GM15510 (cell line): ENCODE measurements around the gene PCNX2.
A peak's percentile ranks its signal among the peaks of the same experiment; 100 is the strongest.

Experiments used
- POLR2A ChIP-seq: IDR thresholded peaks from 3 replicates; pipeline ENCODE4 v1.6.1; 2011; ENCODE audit warnings: borderline replicate concordance; ENCODE audit not compliant: insufficient read length; ENCODE audit errors: extremely low read depth

The PCNX2 gene

DNA sequence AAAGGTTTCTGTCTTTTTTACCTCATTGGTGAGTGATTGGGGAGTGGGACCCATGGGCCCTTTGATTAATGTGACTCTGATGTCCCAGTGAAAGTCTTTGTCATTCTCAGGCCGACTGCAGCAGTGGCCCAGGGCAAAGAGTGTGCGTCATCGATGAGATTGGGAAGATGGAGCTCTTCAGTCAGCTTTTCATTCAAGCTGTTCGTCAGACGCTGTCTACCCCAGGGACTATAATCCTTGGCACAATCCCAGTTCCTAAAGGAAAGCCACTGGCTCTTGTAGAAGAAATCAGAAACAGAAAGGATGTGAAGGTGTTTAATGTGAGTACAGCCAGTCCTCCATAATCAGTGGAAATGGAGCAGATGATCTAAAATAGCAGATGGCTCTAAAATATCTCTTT lies 325.7 kb downstream of the PCNX2 start:
- no peak for TF ChIP-seq POLR2A

DNA sequence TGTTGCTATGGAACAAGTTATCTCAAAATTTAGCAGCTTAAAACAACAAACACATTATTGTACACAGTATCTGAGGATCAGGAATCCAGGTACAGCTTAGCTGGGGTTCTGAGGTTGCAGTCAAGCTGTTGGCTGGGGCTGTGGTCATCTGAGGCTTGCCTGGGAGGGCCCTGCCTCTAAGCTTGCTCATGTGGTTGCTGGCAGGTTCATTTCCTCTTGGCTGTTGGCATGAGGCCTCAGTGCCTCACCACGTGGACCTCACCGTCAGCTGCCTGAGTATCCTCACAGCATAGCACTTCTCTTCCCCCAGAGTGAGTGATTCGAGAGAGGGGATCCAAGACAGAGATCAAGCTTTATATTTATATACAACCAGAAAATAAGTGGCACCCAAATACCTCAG lies 326.6 kb downstream of the PCNX2 start:
- no peak for TF ChIP-seq POLR2A

DNA sequence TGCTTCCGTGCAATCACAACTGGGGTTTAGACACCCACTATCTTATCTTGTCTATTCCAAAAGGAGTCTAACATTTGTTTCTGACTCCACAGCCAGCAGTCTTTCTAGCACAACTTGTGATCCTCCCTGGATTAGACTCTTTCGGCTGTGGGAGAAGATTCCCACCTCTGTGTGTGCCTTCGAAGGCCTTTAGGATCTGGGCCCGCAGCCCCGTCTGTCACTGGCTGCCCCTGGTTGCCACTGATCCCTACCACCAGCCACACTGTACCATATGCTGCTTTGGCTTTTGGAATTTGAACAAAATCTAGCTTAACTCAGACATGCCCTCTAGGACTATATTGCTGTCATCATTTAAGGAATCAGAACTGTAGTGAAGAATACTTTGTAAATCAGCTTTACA lies 327.1 kb downstream of the PCNX2 start:
- no peak for TF ChIP-seq POLR2A

DNA sequence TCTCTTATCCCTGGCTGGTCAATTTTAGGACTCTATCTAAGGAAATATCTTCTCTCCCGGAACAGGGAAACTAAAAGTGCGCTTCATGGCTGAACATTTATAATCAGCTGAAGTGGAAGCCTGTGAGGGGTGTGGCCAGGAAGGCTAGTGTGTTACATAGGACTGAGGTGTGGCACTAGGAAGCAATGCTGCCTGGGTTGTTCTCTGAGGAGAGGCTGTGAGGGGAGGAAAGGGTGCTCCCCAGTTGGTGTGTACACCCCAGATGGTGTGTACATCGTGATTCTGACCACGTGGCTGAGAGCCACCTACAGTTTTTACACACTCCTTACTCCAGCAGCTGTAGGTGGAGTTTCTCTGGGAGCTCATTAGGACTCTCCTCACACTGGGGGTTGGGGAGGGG lies 328.9 kb downstream of the PCNX2 start:
- no peak for TF ChIP-seq POLR2A

DNA sequence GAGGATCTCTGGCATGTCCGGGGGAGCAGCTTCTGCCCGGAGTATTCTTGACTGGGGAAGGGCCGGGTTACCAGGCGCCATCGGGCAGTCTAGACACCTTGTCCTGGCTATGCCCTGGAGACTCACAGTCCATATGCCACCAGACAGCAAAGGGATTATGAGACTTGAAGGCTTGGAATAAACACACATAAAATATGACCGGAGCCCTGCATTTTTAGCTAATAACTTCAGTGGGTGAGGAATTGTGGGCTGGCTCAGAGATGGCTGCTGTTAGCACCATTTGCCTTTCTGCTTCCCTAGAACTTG lies 329.7 kb downstream of the PCNX2 start:
- no peak for TF ChIP-seq POLR2A

DNA sequence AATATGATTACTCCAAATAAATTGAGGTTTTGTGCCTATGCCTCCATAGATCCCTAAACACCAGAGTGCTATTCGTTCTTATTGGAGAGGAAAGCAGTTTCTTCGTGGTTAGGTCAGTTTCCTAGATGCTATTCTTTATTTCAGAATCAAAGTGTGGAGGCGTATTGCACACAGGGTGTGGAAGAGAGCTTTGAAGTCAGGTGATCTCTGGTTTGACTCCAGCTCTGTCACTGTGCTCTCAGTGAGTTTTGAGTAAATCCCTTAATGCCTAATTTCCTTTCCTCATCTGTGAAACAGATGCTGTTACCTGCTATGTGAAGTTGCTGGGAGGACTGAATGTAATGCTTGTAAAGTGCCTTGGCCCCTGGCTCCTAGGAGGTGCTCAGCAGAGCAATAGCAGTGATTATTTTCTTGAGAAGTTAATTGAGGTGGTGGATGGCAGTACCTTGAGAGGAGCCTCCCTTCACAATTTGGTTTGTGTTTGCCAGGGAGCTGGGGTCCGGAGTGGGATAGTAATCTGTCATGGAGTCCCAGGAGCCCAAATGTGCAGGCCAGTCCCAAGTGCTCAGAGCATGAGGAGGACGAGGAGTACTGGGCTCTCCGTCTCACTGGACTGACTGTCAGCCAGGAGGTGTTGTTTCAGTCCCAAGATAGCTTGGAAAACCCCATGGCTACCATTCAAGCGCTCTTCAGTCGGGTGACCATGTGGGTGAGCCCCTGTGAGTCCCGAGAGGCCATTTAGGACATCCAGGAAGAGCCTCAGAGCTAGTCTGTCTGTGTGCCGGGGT lies 330.2 kb downstream of the PCNX2 start:
- TF ChIP-seq POLR2A: no peak

DNA sequence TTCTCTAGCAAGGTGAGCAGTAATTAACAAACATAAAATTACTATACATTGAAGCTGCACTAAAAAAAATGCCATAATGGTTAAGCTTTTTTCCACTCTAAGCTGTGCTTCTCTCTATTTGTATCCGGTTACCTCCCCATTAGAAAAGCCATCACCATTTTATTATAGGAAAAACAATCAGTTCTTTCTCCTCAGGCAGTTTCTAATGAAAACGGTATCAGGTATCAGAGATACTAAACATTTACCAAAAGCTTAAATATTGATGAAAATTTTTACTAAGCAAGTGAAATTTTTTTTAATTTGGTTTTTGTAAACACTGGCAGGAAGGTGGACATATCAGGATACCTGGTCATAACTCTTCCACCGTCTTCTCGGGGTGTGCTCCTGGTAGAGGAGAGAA lies 330.9 kb downstream of the PCNX2 start:
- TF ChIP-seq POLR2A: no peak

DNA sequence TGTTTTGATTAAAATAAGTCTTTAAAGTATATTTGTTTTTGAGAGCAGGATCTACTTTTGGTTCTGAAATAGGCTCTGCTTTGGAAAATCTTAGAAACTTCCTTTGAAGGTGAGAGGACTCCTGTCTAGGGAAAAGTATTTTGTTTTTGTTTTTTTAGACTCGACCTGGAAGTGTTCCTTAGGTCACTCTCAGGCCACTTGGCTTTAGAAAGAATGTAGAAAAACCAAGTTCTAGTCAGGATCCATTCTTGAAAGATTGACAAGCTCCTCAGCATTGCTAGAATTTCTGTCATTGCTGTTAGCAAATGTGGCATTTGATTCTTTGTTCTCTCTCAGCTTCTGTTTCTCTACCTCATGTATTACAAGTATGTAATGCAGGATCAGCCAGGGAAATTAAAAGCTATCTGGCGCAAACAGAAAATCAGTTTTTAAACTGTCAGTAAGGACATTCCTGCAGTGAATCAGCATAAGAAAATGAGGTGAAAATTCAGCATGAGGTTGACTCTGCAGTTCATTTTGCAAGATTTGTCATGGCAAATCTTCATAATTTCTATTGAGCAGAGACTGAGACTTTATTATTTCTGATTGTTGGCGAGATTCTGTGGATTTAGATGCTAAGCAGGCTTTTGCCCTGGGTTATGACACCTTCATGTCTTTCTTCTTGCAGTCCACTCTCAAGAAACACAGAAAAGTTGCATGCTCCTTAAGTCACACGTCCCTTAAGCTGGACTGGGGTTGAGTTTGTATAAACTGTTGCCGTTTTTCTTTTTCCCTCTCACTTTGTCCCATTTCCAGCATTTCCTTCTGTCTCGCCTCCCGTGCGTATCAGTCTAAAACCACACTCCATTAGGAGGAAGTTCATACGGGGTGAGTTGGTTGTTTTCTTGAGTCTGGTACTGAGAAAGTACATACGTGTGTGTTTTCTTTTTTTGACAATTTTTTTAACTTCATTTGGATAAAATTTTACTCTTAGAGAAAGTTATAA lies 332.5 kb downstream of the PCNX2 start:
- no peak for TF ChIP-seq POLR2A

DNA sequence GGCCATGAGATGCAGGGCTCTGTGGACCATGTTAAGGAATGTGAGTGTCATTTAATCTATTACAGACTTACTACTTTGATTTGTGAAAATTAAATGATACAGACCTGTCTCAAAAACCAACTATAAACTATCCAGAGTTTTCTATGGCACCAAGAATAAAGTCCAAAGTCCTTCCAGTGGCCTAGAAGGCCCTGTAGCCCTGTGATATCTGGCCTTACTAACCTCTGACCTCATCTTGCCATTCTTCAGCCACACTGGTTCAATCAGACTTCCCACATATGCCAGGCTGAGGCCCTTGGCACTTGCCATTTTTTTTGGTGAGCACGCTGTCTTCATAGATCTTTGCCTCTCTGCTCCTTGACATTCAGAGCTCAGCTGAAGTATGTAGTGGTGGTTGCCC lies 337.5 kb downstream of the PCNX2 start:
- no peak for TF ChIP-seq POLR2A

DNA sequence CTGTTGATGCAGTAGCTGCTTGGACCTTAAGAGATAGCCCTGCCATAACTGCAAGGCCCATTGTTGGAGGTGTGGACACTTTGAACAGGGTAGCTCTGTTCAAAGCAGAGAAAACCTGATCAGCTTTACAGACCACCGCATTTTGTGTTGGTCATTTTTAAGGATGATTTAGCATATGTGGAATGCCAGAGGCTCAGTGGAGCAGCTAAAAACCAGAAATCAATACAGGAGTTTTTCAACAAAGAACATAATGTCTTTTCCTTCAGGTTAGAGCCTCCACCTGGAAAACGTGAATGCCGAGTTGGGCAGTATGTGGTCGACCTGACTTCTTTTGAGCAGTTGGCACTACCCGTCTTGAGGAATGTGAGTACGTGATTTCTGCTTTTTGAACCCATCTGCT lies 339.4 kb downstream of the PCNX2 start:
- TF ChIP-seq POLR2A: no peak

DNA sequence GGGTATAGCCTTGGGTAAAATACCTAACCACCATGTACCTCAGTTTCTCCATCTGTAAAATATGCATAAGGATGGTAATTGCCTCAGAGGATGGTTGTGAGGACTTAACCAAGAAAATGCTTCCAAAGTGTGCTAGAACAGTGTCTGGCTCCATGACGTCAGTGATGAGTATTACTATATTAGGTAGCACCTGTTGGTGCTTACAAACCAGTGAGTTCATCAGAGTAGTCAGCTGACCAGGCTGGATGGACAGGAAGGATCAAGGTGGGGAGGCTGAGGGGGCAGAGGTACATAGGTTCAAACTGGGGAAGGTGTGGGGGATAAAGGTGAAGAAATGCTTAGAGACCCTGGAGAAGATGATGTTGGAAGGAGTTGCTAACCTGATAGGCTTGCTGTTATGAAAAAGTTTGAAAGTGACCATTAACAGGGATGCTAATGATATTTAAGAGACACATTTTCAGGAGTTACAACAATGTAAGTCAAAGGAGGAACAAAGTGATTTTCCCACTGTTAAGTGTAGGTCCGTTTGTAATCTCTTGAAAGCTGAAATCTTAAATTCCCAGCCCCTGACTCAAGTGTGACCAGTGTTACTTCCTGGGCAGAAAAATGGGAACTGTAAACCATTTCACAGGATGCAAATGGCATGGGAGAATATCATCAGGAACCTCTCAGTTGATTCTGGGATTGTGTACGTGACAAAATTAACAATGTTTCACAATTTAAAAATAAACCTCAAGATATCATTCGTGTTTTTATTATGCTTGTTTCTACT lies 340.7 kb downstream of the PCNX2 start:
- TF ChIP-seq POLR2A: no peak

DNA sequence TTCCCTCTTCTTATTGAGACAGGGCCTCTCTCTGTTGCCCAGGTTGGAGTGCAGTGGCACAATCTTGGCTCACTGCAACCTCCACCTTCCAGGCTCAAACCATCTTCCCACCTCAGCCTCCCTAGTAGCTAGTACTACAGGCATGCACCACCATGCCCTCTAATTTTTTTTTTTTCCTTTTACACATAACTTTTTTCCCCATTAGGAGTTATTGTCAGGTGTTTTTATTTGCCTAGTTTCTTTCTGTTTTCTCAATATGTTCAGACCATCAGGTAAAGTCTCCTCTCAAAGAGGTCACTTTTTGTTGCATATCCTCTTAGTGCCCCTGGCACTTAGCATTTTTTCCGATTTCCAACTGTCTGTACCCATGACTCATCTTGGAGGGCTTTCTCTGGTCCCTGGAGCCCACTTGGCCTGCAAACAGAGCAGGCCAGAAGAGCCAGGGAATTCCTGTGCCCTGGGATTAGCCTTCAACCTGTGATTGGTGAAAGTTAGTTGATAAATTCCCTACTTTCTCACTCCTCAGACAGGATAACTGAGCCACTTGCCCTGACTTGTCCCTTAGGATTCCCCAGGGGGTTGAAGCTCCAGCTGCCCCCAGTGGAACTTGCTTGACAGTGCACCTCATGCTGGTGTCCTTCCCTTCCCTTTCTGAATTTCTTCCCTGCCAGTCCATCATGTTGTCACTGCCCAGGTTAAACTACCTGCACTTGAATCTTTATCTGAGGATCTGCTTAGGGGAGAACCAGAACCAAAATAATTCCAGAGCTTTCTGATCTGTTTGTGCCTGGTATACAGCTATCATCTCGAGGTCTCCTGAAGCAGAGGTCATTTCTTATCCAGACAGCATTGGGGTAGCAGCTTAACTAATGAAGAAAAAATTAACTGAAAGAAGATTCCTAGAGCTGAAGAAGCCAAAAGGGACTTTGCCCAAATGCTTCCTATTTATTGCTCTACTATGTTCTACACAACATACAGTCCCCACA lies 342.7 kb downstream of the PCNX2 start:
- TF ChIP-seq POLR2A: no peak

DNA sequence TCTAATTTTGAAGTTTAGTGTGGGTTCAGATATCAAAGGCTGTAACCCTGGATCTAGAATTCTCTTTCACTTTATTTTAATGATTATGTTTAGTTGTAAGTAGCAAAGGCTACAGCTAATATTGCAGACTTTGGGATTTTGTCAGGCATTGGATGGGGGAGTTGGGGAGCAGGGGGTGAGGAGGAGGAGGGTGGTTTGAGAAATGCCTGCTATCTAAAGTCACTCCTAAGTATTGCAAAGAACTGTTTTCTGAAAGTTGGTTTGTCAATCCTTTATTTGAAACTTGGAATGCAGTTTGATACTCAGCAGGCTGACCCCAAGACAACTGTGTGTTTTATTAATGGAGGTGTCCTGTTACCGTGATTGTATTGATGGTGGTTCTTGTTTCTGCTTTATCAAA lies 343.9 kb downstream of the PCNX2 start:
- TF ChIP-seq POLR2A: no peak

DNA sequence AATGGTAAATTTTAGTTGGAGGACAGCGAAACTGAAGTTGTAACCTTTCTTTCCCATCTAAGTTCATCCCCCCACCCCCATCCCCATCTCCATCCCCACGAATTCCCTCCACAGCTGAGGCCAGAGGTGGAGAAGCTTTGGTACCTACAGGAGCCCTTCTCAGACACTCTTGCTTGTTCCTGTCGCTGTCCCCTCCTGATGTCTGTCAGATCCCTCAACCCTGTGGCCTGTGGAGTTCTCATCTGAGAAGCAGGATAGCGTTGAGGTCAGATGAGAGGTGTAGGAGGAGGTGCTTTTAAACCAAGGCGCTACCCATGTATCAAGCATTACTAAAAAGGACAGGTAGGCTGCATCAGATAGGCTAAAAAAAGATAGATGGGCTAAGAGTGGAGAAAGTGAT lies 344.3 kb downstream of the PCNX2 start:
- TF ChIP-seq POLR2A: no peak

DNA sequence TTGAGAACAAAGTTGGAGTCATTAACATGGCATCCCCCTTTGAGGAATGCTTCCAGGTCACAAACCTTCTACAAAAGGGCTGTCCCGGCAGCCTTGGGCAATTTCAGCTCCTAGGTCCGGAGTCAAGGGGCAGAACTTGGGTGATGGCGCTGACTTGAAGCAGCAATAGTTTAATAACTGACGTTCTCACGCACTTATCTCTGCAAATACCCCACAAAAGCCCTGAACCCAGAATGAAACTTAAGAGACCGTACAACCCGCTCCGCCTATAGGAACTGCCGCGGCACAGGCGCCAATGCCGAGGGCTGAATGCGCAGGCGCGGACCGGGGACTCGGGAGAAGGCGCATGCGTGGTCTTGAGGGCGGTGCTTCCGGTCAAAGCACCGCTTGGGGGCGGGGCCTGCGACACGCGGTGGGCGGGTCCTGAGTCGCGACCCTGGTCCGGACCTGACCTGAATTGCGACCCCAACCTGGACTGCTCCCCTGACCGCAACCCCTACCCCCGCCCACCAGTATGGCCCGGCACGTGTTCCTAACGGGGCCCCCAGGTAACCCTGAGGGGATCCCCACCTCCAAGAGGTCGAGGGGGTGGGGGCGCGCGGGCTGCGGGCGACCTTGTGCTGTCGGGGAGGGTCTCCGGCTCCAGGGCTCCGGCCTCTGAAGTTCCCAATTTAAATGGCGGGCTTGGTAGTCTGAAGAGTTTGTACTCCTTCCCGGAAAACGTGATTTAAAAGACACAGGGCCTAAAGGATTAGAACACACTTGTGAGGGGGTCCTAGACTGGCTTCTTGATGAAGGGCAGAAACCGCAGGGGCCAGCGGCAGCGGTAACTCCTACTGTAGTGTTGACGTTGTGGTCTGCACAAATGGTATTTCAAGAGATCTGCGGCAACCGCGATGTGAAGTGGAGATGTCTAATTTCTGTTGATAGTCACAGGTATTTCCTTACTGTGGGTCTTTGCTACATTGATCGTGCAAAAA lies 345.0 kb downstream of the PCNX2 start, which contains the start of gene NTPCR:
TSS of gene NTPCR (plus strand) at position 415 of the 980 bp plus-strand sequence. CDS start at position 515, 100 bp downstream.
- peak; percentile 82 for TF ChIP-seq POLR2A
